ENCODE measurements around the gene DGKI.

Gene DGKI

GRCh38 chr7:137871170-137871915, 24.6 kb upstream of the DGKI start:
- no peak for DNase-seq

GRCh38 chr7:137870684-137871083, 23.9 kb upstream of the DGKI start:
- no peak for DNase-seq

- no peak for DNase-seq
These were observed 23.3 kb upstream of the DGKI start for GRCh38 chr7:137870078-137870477.

GRCh38 chr7:137869260-137869659, 22.5 kb upstream of the DGKI start:
- DNase-seq, result no peak

- no peak for DNase-seq
These were observed 20.5 kb upstream of the DGKI start for GRCh38 chr7:137867289-137867688.

- DNase-seq, result no peak
These were observed 19.0 kb upstream of the DGKI start for GRCh38 chr7:137865764-137866163.

- DNase-seq, result no peak
These were observed 16.2 kb upstream of the DGKI start for GRCh38 chr7:137862964-137863363.

GRCh38 chr7:137862358-137862757, 15.6 kb upstream of the DGKI start:
- no peak for DNase-seq

GRCh38 chr7:137860542-137860941, 13.8 kb upstream of the DGKI start:
- no peak for DNase-seq

- no peak for DNase-seq
These were observed 6.3 kb upstream of the DGKI start for GRCh38 chr7:137853053-137853452.

- DNase-seq, result no peak
These were observed 5.3 kb upstream of the DGKI start for GRCh38 chr7:137852108-137852507.

GRCh38 chr7:137850972-137851945, 4.5 kb upstream of the DGKI start:
- DNase-seq, result peak in 1 of 5 donors; percentile 21

- DNase-seq, result no peak
These were observed 3.8 kb upstream of the DGKI start for GRCh38 chr7:137850571-137850970.

GRCh38 chr7:137848095-137848494, 1.3 kb upstream of the DGKI start:
- no peak for DNase-seq

GRCh38 chr7:137847568-137848050, 835 bp upstream of the DGKI start:
- DNase-seq, result peak in 1 of 5 donors; percentile 13

- DNase-seq, result no peak
These were observed 286 bp downstream of the DGKI start for GRCh38 chr7:137846549-137846826.

GRCh38 chr7:137844677-137845425, 1.9 kb downstream of the DGKI start:
- no peak for DNase-seq

GRCh38 chr7:137839903-137840779, 6.6 kb downstream of the DGKI start:
- DNase-seq, result no peak

- no peak for DNase-seq
These were observed 8.0 kb downstream of the DGKI start for GRCh38 chr7:137838706-137839315.

- DNase-seq, result no peak
These were observed 10.2 kb downstream of the DGKI start for GRCh38 chr7:137836541-137836940.

- DNase-seq, result no peak
These were observed 10.7 kb downstream of the DGKI start for GRCh38 chr7:137836113-137836509.

Data from T-helper 1 cell (primary cell).